ENCODE data around the gene NRXN2.

NRXN2 gene

GRCh38 chr11:64743591-64744543, 20.9 kb upstream of the NRXN2 start, which contains the start of gene RASGRP2:
Gene RASGRP2 (minus strand): TSS chr11:64744142. CDS start chr11:64742866, 1,276 bp downstream.
- DNase-seq (ENCODE audit: low read depth, low spot score), result no peak

DNA sequence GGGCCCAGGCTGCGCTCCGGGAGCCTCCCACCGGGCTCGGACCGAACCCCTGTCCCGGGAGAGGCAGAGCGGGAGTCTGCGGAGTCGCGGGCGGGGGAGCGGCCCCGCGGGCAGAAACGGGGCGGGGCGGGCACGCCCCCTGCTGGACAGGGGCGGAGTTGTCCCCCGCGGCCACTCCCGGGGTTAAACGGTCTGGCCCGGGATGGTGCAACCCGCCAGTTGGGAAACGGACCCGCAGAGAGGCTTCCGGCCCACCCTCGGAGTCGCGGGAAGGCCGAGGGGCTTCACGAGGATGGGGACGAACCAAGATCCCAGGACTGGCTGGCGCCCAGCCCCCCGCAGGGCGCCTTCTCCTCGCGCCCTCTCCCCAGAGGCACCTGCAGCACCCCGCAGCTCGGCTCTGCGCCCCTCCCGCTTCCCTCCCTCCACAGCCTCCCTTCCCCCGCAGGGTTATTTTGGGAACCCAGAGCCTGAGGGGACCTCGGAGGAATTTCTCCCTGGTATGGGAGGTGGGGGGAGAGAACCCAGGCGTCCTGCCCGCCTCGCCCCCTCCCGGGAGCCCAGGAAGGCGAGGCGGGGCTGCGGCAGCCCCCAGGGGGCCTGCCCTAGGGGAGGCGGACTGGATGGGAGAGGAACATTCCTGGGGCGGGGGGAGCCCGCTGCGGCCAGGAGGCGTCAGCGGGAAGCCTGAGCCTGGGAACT, 20.0 kb upstream of the NRXN2 start:
- no peak for DNase-seq (ENCODE audit: low read depth, low spot score)

- DNase-seq (ENCODE audit: low read depth, low spot score), result no peak
Measured at GRCh38 chr11:64742087-64742888, 19.3 kb upstream of the NRXN2 start.

DNA sequence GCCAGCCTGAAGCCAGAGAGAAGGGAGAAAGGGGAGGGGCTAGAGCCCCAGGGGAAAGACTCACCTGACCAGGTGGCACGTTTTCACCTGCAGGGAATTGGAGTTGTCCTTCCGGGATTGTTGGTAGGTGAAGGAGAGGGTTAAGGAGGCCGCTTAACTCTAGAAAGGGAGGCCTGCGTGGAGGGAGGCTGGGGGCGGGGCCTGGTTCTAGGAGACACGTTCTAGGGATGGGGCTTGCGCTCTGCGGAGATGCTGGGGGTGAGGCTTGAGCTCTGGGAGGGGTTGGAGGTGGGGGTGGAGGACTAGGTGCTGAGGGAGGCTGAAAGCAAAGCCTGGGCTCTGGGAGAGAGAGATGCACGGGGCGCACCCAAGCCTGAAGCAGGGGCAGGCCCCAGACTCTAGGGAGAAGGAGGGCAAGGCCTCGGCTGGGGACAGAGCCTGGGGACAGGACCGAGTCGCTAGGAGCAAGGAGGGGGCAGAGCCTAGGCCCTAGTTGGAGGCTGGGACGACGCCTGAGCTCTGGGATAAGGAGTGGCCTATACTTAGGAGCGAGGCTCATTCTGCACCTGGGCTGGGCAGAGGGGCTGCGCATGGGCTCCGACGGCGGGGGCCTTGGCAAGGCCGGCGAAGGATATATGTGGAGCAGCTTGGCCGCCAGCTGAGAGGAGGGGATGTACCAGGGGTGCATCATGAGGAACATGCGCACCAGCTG, 18.5 kb upstream of the NRXN2 start:
- no peak for DNase-seq (ENCODE audit: low read depth, low spot score)

DNA sequence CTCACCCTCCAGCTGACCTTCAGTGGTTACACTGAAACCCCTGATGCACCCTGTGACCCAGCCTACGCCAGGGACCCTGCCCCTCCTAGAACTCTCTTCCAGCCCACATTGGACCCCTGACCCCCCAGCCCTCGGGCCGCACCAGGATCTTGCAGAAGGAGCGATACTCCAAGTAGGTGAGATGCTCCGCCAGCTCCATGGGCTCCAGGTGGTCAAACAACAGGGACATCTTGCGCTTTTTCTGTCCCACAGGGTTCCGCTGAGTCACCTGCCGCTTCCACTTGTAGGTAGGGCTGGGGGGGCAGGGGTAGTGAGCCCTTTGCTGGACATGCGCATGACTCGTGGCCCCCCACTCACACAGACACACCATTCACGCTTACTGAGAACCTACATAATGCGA, 16.9 kb upstream of the NRXN2 start:
- DNase-seq (ENCODE audit: low read depth, low spot score), result no peak

- no peak for DNase-seq (ENCODE audit: low read depth, low spot score)
Measured at GRCh38 chr11:64736654-64737053, 13.7 kb upstream of the NRXN2 start.

DNA sequence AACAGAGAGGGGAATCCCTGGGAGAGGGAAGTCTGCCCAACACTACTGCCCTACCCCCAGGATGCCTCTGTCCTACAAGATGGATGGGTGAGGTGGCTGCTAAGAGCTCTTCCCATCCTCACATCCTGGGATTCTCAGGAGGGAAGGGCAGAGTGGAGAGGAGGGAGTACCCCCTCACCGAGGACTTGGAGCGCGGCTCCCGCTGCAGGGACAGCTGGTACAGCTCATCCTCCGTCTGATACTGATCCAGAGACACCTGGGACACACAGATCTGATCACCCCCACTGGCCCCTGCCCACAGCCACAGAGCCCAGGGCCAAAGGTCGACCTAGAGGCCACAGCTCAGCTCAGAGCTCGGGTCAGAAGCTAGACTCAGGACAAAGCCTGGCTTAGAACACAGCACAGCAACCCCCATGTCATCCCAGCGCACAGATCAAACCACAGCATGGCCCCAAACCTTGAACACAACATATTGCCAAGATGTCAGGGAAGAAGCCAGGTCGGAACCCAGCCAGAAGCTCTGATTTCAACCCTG, 12.8 kb upstream of the NRXN2 start:
- no peak for DNase-seq (ENCODE audit: low read depth, low spot score)

- DNase-seq (ENCODE audit: low read depth, low spot score), result no peak
Measured at GRCh38 chr11:64734811-64735724, 12.1 kb upstream of the NRXN2 start.

DNA sequence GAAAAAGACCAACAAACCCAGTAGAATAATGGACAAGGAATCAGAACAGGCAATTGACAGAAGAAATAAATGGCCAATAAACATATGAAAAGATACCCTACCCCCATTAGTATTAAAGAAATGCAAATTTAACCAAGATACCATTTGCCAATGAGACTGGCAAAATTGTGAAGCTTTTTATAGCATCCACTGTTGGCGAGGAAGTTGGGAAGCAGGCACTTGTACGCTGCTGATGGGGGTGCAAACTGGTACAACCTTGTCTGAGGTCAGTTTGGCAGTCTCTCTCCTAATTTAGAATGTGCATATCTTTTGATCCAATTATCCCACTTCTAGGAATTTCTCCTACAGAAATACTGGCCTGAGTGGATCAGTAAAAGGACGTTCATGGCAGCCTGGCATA, 8.6 kb upstream of the NRXN2 start:
- no peak for DNase-seq (ENCODE audit: low read depth, low spot score)

- no peak for DNase-seq (ENCODE audit: low read depth, low spot score)
Measured at GRCh38 chr11:64729851-64730382, 6.9 kb upstream of the NRXN2 start.

DNA sequence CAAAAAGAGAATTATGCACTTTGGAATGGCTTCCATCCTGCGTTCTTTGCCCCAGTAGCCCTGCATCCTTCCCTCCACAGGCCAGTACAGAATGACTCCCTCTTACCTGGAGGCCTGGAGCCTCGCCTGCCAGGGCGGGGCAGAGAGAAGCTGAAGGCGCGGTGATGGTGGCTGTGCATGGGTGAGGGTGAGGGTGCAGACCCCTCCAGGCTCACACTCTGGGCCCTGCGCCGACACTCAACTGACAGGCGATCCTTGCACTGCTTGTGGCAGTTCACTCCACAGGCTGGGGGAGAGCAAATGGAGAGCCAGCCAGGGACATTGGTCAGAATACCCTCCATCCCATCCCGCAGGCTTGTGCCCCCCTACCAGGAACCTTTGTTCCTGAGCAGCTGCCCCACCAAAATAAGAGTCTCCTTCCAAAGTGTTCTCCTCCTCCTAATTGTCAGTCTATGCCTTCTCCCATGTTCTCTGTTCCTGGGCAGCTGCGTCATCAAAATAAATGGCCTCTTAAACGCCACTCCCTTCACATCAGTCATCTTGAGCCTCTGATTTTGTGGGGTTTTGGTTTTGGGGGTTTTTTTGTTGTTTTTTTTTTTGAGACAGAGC, 5.9 kb upstream of the NRXN2 start:
- no peak for DNase-seq (ENCODE audit: low read depth, low spot score)

DNA sequence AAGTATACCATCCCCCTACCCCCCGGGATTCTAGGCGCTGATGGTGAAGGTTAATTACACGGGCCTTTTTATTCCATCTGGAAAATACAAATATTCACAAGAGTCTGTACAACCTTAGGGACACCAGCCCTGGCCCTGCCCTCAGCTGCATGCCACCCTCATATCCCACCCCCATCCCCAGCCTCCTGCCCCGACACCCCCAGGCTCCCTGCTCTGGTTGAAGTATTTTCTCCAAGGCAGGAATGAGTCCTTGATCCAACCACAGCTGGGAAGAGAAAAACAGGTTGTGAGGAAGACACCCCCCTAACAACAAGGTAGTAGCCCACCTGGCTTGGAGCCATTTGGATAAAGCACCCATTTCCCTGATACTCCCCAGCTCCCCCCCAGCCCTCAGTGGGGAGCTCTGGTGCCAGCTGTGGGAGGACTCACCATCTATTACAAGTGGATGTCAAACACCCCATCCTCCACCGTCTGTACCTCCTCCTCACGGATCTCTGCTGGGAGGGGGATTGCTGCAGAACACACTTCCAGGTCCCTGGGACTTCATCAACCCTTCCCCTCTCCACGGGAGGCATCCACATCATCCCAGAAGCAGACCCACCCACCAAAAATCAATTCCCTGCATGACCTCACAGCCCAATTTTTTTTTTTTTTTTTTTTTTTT, 4.0 kb upstream of the NRXN2 start:
- DNase-seq (ENCODE audit: low read depth, low spot score), result no peak

GRCh38 chr11:64726211-64726641, 3.2 kb upstream of the NRXN2 start:
- DNase-seq (ENCODE audit: low read depth, low spot score), result no peak

DNA sequence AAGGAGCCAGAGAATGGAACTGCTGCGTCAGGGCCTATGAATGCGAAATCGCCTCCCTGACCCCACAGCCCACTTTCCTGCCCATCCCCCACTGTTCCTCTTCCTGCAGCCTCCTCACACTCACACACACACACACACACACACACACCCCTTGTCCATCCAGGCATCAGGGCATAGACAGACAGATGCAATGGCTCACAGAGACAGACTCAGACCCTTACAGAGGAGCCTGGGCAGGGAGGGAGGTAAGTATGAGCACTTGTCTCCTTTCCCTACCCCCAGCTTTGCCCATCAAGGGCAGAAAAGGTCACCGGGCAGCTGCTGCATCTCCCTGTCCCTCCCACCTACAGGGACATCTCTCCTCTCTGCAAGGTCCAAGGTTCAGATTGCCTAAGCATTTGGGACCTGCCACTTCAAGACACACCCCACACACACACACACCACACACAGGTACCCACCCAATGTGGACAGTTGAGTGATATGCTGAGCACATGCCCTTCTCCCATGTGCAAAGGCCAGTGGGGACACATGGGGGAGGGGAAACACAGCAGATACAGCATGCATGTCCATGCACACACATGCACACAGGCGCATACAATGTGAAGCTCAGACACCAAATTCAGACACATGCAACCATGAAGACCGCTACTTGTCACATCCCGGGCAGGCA, 2.0 kb upstream of the NRXN2 start:
- no peak for DNase-seq (ENCODE audit: low read depth, low spot score)

DNA sequence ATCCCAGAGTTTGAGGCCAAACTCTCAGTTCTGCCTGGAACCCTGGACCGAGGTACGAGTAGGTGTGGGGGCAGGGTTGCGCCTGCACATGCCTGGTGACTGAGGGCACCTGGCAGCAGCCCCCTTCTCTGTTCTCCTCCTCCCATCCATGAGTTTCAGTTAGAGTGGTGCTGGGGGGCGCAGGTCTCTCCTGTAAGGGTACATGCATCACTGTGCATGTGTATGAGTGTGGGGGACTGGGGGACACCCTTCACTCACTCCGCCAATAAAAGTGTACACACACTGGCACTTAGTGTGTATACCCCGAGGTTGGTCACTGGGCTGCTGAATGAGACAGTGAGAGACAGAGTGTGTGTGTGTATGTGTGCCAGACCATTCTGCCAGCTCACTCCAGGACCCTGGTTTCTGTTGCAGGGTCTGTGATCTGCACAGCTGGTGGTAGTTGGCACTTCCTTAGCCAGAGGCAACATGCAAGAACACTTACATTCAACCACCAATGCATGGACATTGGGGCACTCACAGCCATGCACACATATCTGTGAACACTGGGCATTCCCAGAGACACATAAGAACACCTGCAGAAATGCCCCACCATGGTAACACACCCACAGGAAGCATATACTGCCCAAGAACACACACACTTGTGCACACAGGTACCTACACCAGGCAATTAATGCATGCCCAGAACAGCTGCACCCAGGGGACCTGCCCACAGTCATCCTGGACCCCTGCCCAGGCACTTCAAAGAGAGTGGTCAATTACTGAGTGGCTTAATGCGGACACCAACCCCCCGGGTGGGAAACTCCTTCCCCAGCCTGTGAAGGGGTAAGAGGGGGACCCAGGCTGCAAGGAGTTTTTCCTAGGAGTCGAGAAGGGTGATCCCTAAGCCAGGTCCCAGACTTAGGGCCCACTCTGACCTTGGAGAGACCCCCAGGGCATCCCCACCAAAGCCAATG, 1.2 kb upstream of the NRXN2 start:
- no peak for DNase-seq (ENCODE audit: low read depth, low spot score)

DNA sequence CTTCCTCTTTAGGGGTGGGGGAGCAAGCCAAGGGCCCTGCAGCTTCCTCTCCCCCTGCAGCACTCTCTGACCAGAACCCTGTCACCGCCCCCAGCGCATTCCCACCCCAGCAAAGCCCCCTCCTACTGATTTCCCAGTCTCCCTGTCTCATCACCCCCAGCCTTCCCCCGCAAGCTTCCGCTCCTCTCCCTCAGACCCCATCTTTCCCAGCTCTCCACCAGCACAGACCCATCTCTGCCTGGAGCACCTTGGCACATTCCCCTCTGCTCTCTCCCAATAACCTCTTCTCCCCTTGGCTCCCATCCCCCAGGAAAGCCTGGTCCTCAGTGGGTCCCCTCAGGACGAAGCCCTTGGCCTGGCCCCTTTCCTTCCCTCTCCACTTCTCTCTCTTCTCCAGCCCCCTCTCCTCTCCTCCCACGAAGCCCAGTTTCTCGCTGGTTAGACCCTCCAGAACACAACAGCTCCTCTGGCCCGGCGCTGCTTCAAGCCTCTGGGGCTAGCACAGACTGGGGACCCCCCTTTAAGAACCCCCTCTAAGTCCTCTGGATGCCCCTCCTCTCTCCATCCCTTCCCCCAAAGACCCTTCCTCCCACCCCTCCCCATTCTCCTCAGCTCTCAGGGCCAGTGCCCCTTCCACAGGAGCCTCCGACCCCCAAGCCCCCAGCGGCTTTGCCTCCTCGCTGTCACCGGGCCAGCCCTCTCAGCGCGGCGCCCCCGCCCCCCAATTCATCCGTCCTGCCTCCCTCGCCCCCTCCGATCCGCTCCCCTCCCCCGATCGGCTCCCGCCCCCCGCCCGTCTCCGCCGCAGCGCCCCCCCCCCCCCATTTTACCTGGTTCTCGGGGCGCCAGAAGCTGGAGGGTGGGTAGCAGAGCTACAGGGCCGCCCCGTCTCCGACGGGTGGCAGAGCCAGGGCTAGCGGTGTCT, 594 bp downstream of the NRXN2 start:
- no peak for DNase-seq (ENCODE audit: low read depth, low spot score)

Data from smooth muscle cell of the brain vasculature (primary cell).